ENCODE measurements around the gene WDR45.
"Not testable (repeated sequence)": the region's sequence is repeated elsewhere in the genome, so short reads cannot be mapped to it uniquely, and the experiment has no call there.

The WDR45 gene

GRCh38 chrX:49079489-49080428, at the start of gene WDR45:
WDR45 (minus strand) TSS chrX:49079887; CDS start chrX:49078095, 1,792 bp downstream.
- peak; percentile 81 for DNase-seq

DNA sequence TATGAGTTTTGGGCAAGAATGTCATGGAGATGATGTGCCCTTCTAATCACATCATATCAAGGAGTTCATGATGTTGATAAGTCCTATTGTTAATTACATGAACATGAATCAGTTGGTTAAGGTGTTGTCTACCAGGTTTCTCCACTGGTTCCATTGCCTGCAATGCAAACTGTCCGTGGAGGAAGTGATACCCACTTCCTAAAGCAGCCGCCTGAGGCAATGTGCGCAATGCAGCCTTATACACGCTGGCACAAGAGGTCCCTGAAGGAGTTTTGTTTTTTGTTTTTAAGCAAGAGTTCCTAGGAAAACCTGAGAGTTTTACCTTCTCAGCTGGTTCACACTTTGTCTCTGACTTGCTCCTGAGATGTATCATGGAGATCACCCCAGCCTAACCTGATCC, 49.7 kb upstream of the WDR45 start:
- DNase-seq, result no peak

DNA sequence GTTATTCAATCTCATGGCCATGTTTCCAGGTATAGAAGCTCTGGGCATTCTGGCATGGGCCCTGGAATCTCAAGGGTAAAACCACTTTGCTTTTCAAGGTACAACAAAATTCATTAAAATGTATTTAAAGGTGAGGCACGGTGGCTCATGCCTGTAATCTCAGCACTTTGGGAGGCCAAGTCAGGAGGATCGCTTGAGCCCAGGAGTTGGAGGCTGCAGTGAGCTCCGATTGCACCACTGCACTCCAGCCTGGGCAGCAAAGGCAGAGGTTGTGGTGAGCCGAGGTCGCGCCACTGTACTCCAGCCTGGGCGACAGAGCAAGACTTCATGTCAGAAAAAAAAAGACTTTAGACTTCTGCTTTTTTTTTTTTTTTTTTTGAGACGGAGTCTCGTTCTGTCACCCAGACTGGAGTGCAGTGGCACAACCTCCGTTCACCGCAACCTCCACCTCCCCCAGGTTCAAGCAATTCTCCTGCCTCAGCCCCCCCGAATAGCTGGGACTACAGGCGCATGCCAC, 48.1 kb upstream of the WDR45 start:
- DNase-seq, result not testable (repeated sequence)

DNA sequence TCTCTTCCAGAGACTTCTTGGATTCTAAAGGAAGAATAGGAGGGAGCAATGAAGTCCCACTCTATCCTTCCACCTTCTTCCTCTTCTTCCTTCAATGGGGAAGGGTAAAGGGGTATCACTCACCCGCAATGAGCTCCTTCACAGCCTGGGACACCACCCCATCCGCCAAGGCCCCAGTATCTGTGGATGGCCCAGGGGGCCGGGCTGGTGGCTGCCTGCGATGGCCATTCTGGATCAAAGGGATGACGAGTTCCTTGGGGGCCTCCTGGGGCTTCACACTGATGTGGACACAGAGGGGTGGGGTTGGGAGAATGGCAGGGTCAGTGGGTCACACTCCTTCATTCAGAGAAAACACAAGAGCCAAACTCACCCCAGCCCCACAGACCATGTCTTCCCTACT, 42.8 kb upstream of the WDR45 start:
- DNase-seq, result no peak

DNA sequence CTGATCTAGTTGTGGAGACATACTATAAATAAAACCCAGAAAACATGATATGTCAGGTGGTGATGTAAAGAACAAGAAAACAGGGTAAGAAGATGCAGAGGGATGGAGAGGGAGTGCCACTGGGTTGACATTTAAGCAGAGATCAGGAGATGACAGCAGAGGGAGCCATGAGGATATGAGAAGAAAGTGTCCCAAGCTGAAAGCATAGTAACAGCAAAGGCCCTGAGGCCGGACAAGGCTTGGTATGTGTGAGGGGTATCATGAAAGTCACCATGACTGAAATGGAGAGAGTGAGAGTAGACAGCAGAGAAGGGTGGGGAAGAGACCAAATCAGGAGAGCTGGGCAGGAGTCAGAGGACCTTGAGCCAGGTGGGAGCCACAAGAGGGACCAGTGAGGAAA, 40.4 kb upstream of the WDR45 start:
- no peak for DNase-seq

GRCh38 chrX:49117581-49117980, 37.9 kb upstream of the WDR45 start:
- DNase-seq, result no peak

- DNase-seq, result no peak
Observed at GRCh38 chrX:49116716-49117115, 37.0 kb upstream of the WDR45 start.

DNA sequence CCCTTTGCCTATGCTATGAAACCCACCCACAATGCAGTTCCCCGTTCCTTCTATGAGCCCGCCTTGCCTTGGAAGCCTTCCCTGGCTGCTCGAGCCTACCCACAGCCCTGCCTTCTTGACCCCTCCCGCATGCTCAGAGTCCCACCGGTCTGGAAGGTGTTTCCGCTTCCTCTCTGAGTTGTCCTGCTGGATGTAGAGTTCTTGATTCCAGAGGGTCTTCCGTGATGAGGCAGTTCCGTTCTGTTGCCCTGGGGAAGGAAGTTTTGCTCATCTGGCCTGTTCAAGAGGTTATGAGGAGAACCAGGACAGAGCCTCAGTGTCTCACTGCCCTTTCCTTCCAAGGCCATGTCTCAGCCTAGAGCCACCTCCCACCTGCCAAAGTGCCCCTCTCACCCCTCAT, 36.4 kb upstream of the WDR45 start:
- DNase-seq, result no peak

GRCh38 chrX:49111791-49112190, 32.1 kb upstream of the WDR45 start:
- DNase-seq, result no peak

DNA sequence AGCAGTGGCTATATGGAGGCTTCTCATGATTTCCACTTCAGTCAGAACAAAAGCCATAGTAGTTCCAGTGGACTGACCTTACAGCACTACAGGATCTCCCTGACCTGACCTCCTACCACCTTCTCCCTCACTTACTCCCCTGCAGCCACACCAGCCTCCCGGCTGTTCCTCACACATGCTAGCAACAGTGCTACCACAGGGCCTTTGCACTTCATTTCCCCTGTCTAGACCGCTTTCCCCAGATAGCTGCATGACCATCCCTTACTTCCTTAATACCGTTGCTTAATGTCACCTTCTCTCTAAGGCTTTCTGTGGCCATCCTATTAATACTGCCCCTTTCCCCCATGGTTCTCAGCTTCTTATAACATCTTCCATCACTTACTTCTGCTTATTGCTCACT, 30.7 kb upstream of the WDR45 start:
- DNase-seq, result no peak

DNA sequence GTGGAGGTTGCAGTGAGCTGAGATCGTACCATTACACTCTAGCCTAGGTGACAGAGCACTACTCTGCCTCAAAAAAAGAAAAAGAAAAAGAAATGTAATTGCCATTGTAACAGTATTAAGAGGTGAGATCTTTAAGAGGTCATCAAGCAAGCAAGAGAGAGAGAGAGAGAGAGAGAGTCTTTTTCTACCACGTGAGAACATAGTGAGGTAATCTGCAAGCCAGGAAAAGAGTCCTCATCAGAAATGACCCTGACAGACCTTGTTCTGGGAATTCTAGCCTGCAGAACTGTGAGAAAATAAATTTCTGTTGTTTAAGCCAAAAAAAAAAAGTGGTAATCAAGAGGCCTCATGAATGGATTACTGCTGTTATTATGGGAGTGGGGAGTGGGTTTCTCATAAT, 29.0 kb upstream of the WDR45 start:
- DNase-seq, result no peak

DNA sequence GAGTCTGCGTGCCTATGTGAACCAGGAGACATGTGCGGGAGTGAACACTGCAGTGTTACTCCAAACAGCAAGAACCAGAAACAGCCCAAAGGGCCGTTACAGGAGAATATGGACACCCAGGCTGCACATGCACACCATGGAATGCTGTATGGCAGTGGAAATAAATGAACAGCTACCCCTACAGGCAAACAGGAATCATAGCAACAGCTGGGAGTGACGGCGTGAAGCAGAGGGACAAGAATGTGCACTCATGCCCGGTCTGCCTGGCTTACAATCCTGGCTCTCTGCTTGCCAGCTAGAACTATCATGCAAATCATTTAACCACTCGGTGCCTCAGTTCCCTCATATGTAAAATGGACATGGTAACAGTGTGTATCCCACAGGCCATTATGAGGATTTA, 27.2 kb upstream of the WDR45 start:
- DNase-seq, result no peak

- no peak for DNase-seq
Observed at GRCh38 chrX:49106296-49106695, 26.6 kb upstream of the WDR45 start.

DNA sequence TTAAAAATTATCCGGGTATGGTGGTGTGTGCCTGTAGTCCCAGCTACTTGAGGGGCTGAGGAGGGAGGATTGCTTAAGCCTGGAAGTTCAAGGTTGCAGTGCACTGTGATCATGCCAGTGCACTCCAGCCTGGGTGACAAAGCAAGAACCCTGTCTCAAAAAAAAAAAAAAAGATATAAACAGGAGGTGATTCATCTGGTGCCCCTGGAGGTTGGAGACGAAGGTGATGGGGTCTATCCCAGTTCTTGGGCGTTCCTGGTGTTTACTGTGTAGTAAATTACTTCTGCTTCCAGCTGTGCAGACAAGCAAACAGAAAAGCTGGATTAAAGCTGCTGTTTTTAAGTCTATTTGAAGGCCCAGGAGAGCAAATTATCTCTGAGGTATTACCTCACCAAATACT, 23.9 kb upstream of the WDR45 start:
- no peak for DNase-seq

DNA sequence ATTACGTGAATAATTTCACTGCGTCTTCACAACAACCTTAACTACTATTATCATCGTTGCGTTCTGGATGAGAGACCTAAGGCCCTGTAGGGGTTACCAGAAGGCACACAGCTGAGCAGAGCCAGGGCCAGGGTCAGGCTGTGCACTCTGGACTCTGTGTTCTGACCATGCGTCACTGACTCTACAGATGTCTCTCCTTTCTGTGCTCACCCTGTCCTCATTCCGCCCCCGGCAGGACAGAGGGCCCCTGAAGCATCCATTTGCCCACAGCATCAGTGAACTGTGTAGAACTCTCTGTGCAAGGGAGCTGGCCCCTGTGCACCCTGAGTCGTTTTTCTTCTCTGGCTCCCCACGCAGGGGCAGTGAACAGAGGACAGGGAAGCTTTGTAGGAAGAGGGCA, 22.5 kb upstream of the WDR45 start:
- no peak for DNase-seq

- no peak for DNase-seq
Observed at GRCh38 chrX:49101629-49101984, 21.9 kb upstream of the WDR45 start.

- DNase-seq, result peak; percentile 93
Observed at GRCh38 chrX:49100704-49101628, 21.3 kb upstream of the WDR45 start.

DNA sequence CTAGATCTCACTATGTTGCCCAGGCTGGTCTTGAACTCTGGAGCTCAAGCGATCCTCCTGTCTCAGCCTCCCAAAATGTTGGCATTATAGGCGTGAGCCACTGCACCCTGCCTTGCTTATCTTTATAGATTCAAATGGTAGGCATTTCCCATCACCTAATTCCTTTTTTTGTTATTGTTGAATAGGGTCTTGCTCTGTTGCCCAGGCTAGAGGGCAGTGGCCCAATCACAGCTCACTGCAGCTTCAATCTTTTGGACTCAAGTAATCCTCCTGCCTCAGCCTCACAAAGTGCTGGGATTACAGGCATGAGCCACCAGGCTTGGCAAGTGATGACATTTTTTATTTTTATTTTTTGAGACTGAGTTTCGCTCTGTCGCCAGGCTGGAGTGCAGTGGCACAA, 16.7 kb upstream of the WDR45 start:
- DNase-seq, result no peak

- no peak for DNase-seq
Observed at GRCh38 chrX:49089553-49089952, 9.9 kb upstream of the WDR45 start.

- no peak for DNase-seq
Observed at GRCh38 chrX:49082271-49082871, 2.7 kb upstream of the WDR45 start.

DNA sequence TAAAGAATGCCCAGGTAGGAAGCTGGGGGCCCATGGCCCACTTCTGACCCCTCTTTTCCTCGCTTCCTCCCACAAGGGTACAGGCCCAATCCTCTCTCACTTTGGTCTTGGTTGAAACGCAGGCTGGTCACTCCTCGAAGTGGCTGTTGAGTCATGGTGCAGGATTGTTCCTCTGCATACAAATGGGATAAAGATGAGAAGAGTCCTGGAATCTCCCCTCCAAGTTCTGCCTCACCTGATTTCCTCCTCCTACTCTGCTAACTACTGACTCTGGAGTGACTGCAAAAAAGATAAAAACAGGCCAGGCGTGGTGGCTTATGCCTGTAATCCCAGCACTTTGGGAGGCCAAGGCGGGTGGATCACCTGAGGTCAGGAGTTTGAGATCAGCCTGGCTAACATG, 1.7 kb downstream of the WDR45 start:
- no peak for DNase-seq

DNA sequence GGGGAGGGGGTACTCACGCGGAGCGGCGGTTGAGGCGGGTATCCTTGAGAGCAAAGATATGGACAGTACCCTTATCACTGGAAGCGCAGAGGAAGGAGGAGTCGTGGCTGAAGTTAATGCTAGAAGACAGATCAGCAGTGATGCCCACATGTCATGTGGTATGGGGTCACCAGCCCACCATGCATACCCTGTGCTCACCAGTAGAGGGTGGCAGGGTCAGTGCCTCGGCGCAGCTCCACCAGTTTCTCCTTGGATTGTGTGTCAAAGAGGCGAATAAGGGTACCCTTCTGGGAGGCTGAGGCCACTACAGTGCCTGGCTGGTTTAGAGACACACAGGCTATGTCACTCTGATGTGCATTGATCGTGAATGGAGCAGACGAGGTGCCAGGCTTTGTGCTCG, 4.3 kb downstream of the WDR45 start:
- DNase-seq, result no peak

All from CD4-positive, alpha-beta T cell treated with Interleukin-15 for 1 hour (primary cell).